Gastrocnemius medialis (tissue), 4 donors: Measurements from ENCODE around the gene PCMT1. TPM values are rescaled to one million over a fixed set of nuclear protein-coding genes. Genes with fewer than 3 reads are reported as not detected.

Experiments used
- ATAC-seq, 2 donors: fragments of 150-250 bp; one replicate each; pipeline ENCODE4 v1.9.1; 2016
- DNase-seq, 2 donors: peaks; one replicate each; pipeline ENCODE4 v3.0.0-alpha.2; 2019
- H3K27ac ChIP-seq, 4 donors: fragments of 200-600 bp; sonication (generic); 1 replicate in 1 of 4; 2 replicates in 3 of 4; pipeline ENCODE4 v1.5.1; 2016 to 2018; ENCODE audit warnings: mild to moderate bottlenecking in 2 of 4, moderate library complexity in 1 of 4
- H3K27me3 ChIP-seq, 3 donors: fragments of 200-600 bp; sonication (generic) in 2 of 3; 1 replicate in 1 of 3; 2 replicates in 2 of 3; pipeline versions ENCODE4 v1.5.1 to v1.6.0; 2016 to 2019; ENCODE audit warnings: mild to moderate bottlenecking in 1 of 3, moderate library complexity in 1 of 3
- H3K36me3 ChIP-seq, 2 donors: fragments of 200-600 bp; sonication (generic) in 1 of 2; one replicate each; pipeline ENCODE4 v1.5.1; 2017 to 2018
- H3K4me1 ChIP-seq, 2 donors: fragments of 200-600 bp; sonication (generic) in 1 of 2; one replicate each; pipeline ENCODE4 v1.5.1; 2016 to 2017; ENCODE audit warnings: mild to moderate bottlenecking in 2 of 2
- H3K4me3 ChIP-seq, 4 donors: fragments of 200-600 bp; sonication (generic) in 3 of 4; 1 replicate in 1 of 4; 2 replicates in 3 of 4; pipeline ENCODE4 v1.5.1; 2016 to 2019; ENCODE audit warnings: mild to moderate bottlenecking in 2 of 4
- H3K9me3 ChIP-seq, 3 donors: fragments of 200-600 bp; sonication (generic) in 2 of 3; 1 replicate in 1 of 3; 2 replicates in 2 of 3; pipeline ENCODE4 v1.5.1; 2016 to 2019
- POLR2A ChIP-seq, 2 donors: fragments of 450-650 bp; IDR thresholded peaks; one replicate each; pipeline ENCODE4 v1.6.1; 2017; ENCODE audit warnings: antibody characterized with exemption in 2 of 2, mild to moderate bottlenecking in 2 of 2, moderate library complexity in 2 of 2
- in situ Hi-C, 4 donors: fragments of 200-750 bp; cut with MboI; loops; one replicate each; pipeline versions ENCODE4 v1.15.0 to v1.8.0; 2017; ENCODE audit warnings: low sequenced_read_pairs in 4 of 4
- intact Hi-C: fragments of 100-400 bp; cut with DNase I; formaldehyde crosslinking; loops from one replicate; pipeline ENCODE4 v1.15.1; 2023; ENCODE audit warnings: low total_unique reads
- total RNA-seq, 4 donors: library from RNA; depleted of rRNA; stranded (reverse); fragments of >200 nt; gene quantifications; one replicate each; pipeline versions ENCODE4 v1.1.0 to v1.2.3, GENCODE V29; 2016
- TF ChIP-seq, protein P1 (sequence below), 5 experiments: fragments of 450-650 bp in 3 of 5; fragments of 200-600 bp in 2 of 5; sonication (generic) in 2 of 5; IDR thresholded peaks in 4 of 5; conservative IDR thresholded peaks in 1 of 5; 1 replicate in 4 of 5; 2 replicates in 1 of 5; pipeline ENCODE4 v1.5.1; 2016 to 2019; ENCODE audit warnings: antibody characterized with exemption in 5 of 5, mild to moderate bottlenecking in 3 of 5, moderate library complexity in 3 of 5

Gene PCMT1
- total RNA-seq, 4 donors from 2014 or later = 150 to 448 (median 353) TPM

DNA sequence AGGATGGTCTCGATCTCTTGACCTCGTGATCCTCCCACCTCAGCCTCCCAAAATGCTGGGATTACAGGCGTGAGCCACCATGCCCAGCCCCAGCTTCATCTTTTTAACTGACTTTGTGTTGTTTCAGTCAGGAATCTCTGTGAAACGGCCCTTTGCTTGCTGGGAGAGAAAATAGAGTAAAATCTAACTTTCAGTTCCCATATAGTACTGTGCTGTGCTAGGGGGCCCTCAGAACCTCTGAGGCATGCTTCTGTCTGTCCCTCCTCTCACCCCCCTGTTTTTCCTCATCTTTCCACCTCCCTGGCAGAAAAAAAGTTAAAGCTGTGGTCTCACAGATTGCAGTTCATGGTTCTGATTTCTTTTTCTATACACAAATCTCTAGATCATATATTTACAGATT, 66.2 kb downstream of the PCMT1 start:
- TF ChIP-seq, protein P1, sequence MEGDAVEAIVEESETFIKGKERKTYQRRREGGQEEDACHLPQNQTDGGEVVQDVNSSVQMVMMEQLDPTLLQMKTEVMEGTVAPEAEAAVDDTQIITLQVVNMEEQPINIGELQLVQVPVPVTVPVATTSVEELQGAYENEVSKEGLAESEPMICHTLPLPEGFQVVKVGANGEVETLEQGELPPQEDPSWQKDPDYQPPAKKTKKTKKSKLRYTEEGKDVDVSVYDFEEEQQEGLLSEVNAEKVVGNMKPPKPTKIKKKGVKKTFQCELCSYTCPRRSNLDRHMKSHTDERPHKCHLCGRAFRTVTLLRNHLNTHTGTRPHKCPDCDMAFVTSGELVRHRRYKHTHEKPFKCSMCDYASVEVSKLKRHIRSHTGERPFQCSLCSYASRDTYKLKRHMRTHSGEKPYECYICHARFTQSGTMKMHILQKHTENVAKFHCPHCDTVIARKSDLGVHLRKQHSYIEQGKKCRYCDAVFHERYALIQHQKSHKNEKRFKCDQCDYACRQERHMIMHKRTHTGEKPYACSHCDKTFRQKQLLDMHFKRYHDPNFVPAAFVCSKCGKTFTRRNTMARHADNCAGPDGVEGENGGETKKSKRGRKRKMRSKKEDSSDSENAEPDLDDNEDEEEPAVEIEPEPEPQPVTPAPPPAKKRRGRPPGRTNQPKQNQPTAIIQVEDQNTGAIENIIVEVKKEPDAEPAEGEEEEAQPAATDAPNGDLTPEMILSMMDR (IDR thresholded peaks at IDR 0.05 in 4 of 5, conservative IDR thresholded peaks at IDR 0.05 in 1 of 5) = no peak
- no peak for TF ChIP-seq POLR2A (IDR thresholded peaks at IDR 0.05)
- ATAC-seq (no peak), DNase-seq (no peak)
- Histone ChIP-seq H3K4me3 (no peak overlapping the region), H3K27ac (no peak overlapping the region), H3K9me3 (no peaks in the 10 kb centered on the region), H3K27me3 (no peaks in the 10 kb centered on the region), H3K36me3 (peaks cover 0 to 28% of the 10 kb centered on the region in 2 donors), H3K4me1 (peaks cover 2 to 6% of the 10 kb centered on the region in 2 donors)
- in situ Hi-C loops = no loop called here
- intact Hi-C loops = no loop called here

DNA sequence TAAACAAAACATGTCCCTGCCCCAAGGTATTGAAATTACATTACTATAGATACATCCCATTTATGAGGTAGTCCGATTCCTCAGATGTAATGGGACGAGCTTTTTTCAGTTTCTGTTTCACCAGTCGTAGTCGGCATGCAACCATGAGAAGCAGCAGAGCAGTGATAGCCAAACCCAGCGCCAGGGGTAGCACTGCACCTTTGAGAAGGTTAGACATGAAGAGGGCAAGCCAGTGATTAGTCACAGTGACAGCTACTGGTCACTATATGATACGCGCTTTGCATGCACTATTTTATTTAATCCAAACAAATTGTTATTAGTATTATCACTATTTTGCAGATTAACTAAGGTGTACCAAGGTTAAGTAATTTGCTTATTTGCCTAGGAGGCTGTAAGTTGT, 71.0 kb downstream of the PCMT1 start:
- intact Hi-C loops (no loop called here), in situ Hi-C loops (no loop called here)
- Histone ChIP-seq H3K36me3 (peaks cover 0 to 6% of the 10 kb centered on the region in 2 donors), H3K27ac (no peak overlapping the region), H3K4me1 (peaks cover 18 to 20% of the 10 kb centered on the region in 2 donors), H3K9me3 (no peaks in the 10 kb centered on the region), H3K27me3 (no peaks in the 10 kb centered on the region), H3K4me3 (no peak overlapping the region)
- no peak for ATAC-seq
- no peak for TF ChIP-seq POLR2A (IDR thresholded peaks at IDR 0.05)
- TF ChIP-seq, protein P1 (IDR thresholded peaks at IDR 0.05 in 4 of 5, conservative IDR thresholded peaks at IDR 0.05 in 1 of 5) = no peak
- DNase-seq = no peak

DNA sequence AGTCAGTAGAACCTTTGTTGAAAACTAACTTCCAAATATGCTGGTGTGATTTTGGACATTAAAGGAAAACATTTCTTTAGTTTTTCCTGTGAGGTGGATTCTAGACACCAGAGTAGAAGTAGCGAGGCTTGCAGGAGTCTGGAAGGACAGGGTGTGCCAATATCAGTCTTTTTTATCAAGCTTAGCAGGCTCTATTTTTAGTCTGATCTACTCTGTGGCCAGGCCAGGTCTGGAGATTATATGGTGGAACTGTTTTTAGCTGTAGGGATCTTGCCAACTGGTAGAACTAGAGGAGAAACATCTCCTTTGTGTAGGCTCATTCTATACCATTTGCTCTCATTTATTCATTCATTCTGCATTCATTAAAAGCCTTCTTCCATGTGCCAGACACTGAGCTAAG, 72.0 kb downstream of the PCMT1 start:
- DNase-seq (peak in 1 of 2 donors; percentile 23), ATAC-seq (peak; percentile 82 to 84)
- H3K27me3 ChIP-seq = no peaks in the 10 kb centered on the region
- H3K4me1 ChIP-seq = peaks cover 18 to 20% of the 10 kb centered on the region in 2 donors
- intact Hi-C loops (no loop called here), in situ Hi-C loops (no loop called here)
- peaks cover 0 to 6% of the 10 kb centered on the region in 2 donors for H3K36me3 ChIP-seq
- no peak overlapping the region for H3K4me3 ChIP-seq
- no peaks in the 10 kb centered on the region for H3K9me3 ChIP-seq
- peak overlapping the region; percentile 11 to 73 (median 54) for H3K27ac ChIP-seq
- TF ChIP-seq POLR2A (IDR thresholded peaks at IDR 0.05) = no peak
- TF ChIP-seq, protein P1 (IDR thresholded peaks at IDR 0.05 in 4 of 5, conservative IDR thresholded peaks at IDR 0.05 in 1 of 5) = no peak

DNA sequence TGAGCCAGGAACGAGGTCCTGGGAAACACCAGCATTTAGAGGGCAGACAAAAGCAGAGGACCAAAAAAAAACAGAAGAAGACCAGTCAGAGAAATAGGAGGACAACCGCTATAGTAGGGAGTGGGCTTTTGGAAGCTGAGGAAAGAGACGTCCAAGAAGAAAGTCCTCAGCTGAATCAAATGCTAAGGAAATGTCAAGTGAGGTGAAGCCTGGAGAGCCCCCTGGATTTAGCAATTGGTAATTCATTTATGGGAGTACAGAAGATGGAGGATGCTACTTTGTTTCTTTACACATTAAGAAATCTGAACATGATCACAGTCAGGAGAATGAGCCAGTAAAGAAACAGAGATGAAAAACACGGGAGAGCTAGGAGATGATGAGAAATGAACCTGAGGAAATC, 73.5 kb downstream of the PCMT1 start:
- TF ChIP-seq, protein P1 (IDR thresholded peaks at IDR 0.05 in 4 of 5, conservative IDR thresholded peaks at IDR 0.05 in 1 of 5) = no peak
- TF ChIP-seq POLR2A (IDR thresholded peaks at IDR 0.05) = no peak
- Histone ChIP-seq H3K4me1 (peaks cover 18 to 20% of the 10 kb centered on the region in 2 donors), H3K9me3 (no peaks in the 10 kb centered on the region), H3K4me3 (no peak overlapping the region), H3K27me3 (no peaks in the 10 kb centered on the region), H3K36me3 (no peaks in the 10 kb centered on the region), H3K27ac (no peak overlapping the region)
- no peak for DNase-seq
- ATAC-seq = no peak
- in situ Hi-C loops = no loop called here
- intact Hi-C loops = no loop called here

DNA sequence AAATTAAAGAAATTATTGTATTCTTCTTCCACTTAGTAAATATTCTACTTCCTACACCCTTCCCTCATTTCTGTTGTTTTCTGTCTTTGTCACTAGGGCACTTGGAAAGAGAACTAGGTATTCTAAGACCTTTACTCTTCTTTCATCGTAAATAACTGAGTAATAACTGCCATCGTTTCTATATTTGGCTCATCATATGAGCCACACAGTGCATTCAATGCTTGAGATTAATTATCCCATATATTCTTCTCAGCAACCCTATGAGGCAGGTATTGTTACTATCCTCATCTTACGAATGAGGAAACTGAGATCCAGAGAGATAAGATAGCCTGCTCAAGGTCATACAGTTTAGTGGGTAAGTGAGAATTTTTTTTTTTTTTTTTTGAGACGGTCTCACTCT, 75.8 kb downstream of the PCMT1 start:
- H3K9me3 ChIP-seq = no peaks in the 10 kb centered on the region
- no peaks in the 10 kb centered on the region for H3K27me3 ChIP-seq
- ATAC-seq (peak in 1 of 2 donors; percentile 61), DNase-seq (no peak)
- H3K4me1 ChIP-seq = peaks cover 18 to 20% of the 10 kb centered on the region in 2 donors
- intact Hi-C loops = no loop called here
- no peaks in the 10 kb centered on the region for H3K36me3 ChIP-seq
- in situ Hi-C loops = loop anchor here in 1 of 4 donors (25.0 kb wide), 1 partner anchor 187 kb away; no protein-coding TSS in a partner anchor
- H3K4me3 ChIP-seq = no peak overlapping the region
- TF ChIP-seq, protein P1 (IDR thresholded peaks at IDR 0.05 in 4 of 5, conservative IDR thresholded peaks at IDR 0.05 in 1 of 5) = no peak
- TF ChIP-seq POLR2A (IDR thresholded peaks at IDR 0.05) = no peak
- peak overlapping the region in 3 of 4 donors; percentile 34 to 56 (median 42) for H3K27ac ChIP-seq
